H1 (cell line): ENCODE data around the gene KRT7. TPM values are rescaled to one million over a fixed set of nuclear protein-coding genes. Genes with fewer than 3 reads are reported as not detected.

Experiments
- ASH2L ChIP-seq: fragments of 200-600, 300-600 bp; sonication (generic); IDR thresholded peaks from one replicate; pipeline ENCODE4 v1.7.1; 2017; ENCODE audit warnings: low read length
- CREB1 ChIP-seq: IDR thresholded peaks from 2 replicates; pipeline ENCODE4 v1.6.1; 2012; ENCODE audit warnings: inconsistent platforms
- GABPA ChIP-seq: IDR thresholded peaks from 2 replicates; pipeline ENCODE4 v1.6.1; 2011; ENCODE audit warnings: mild to moderate bottlenecking, low read length, moderate library complexity, borderline replicate concordance; ENCODE audit not compliant: insufficient read depth
- SIRT6 ChIP-seq: IDR thresholded peaks from one replicate; pipeline ENCODE4 v1.7.1; 2012; ENCODE audit warnings: low read length, inconsistent platforms
- SIX5 ChIP-seq: IDR thresholded peaks from 2 replicates; pipeline ENCODE4 v1.6.1; 2011; ENCODE audit warnings: mild to moderate bottlenecking, low read depth, low read length
- SP2 ChIP-seq: IDR thresholded peaks from 2 replicates; pipeline ENCODE4 v1.6.1; 2012; ENCODE audit warnings: mild to moderate bottlenecking, low read length, inconsistent platforms
- SP4 ChIP-seq: IDR thresholded peaks from 2 replicates; pipeline ENCODE4 v1.6.1; 2012; ENCODE audit warnings: low read length, inconsistent platforms
- SRF ChIP-seq: IDR thresholded peaks from 2 replicates; pipeline ENCODE4 v1.6.1; 2011; ENCODE audit warnings: mild to moderate bottlenecking, low read depth, low read length, moderate library complexity
- TBP ChIP-seq: IDR thresholded peaks from 2 replicates; pipeline ENCODE4 v1.6.1; 2011; ENCODE audit warnings: low read depth, low read length, improper control_type of control experiment
- polyA plus RNA-seq, 7 experiments: library from polyadenylated mRNA; depleted of rRNA in 3 of 7; stranded (reverse) in 5 of 7; unstranded in 2 of 7; fragments of >200 nt in 5 of 7; fragments of 200-250 nt in 2 of 7; gene quantifications; 1 replicate in 5 of 7; 2 replicates in 1 of 7; 4 replicates in 1 of 7; pipeline versions ENCODE4 v1.2.1 to v1.2.3, GENCODE V29; 2011 to 2013; ENCODE audit warnings: missing spikeins in 2 of 7, mixed read lengths in 2 of 7
- total RNA-seq: library from RNA; stranded (reverse); fragmentation: NEBNext Ultra II Directional; extraction: Animal tissue kit (Norgen Biotek cat#: 25700); gene quantifications from 2 replicates; pipeline ENCODE4 v1.2.1, GENCODE V29; 2021
- TF ChIP-seq, protein P1 (sequence below): fragments of 300-600 bp; sonication (generic); IDR thresholded peaks from 2 replicates; pipeline ENCODE4 v1.7.1; 2012; ENCODE audit warnings: low read length, moderate library complexity, mild to moderate bottlenecking, inconsistent platforms; ENCODE audit not compliant: insufficient replicate concordance
- TF ChIP-seq, protein P2 (sequence below), 3 experiments: IDR thresholded peaks; 1 replicate in 2 of 3; 2 replicates in 1 of 3; pipeline versions ENCODE4 v1.5.1 to v1.6.1; 2011; ENCODE audit warnings: low read length in 3 of 3, mild to moderate bottlenecking in 3 of 3, inconsistent platforms in 2 of 3, low read depth in 1 of 3, moderate library complexity in 1 of 3; ENCODE audit not compliant: insufficient read depth in 1 of 3; ENCODE audit errors: control extremely low read depth in 1 of 3

The KRT7 gene
- total and polyA plus RNA-seq, 2 of the 8 experiments (the other 6 are each of a cell fraction or from before 2014, with no cell fraction given), result 13.2 to 19.0 TPM

DNA sequence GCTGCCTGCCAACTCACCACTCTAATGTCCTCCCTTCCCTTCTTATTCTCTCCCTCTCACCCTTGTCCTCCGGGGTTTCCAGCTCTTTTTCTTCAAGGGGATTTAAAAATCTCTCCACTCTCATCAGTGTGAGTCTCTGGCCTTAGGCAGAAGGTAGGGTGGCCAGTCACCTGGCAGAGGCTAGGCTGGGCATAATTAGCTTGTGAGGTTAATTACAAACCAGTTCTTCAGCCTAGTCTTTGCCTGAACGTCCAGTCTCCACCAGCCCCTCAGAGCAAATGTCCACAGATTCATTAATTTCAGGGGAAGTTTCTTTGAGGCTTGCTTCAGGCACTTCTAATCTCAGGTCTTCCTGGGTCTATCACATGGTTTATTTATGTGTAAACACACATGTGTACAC, 6.7 kb downstream of the KRT7 start (continued):
- TF ChIP-seq, protein P1, sequence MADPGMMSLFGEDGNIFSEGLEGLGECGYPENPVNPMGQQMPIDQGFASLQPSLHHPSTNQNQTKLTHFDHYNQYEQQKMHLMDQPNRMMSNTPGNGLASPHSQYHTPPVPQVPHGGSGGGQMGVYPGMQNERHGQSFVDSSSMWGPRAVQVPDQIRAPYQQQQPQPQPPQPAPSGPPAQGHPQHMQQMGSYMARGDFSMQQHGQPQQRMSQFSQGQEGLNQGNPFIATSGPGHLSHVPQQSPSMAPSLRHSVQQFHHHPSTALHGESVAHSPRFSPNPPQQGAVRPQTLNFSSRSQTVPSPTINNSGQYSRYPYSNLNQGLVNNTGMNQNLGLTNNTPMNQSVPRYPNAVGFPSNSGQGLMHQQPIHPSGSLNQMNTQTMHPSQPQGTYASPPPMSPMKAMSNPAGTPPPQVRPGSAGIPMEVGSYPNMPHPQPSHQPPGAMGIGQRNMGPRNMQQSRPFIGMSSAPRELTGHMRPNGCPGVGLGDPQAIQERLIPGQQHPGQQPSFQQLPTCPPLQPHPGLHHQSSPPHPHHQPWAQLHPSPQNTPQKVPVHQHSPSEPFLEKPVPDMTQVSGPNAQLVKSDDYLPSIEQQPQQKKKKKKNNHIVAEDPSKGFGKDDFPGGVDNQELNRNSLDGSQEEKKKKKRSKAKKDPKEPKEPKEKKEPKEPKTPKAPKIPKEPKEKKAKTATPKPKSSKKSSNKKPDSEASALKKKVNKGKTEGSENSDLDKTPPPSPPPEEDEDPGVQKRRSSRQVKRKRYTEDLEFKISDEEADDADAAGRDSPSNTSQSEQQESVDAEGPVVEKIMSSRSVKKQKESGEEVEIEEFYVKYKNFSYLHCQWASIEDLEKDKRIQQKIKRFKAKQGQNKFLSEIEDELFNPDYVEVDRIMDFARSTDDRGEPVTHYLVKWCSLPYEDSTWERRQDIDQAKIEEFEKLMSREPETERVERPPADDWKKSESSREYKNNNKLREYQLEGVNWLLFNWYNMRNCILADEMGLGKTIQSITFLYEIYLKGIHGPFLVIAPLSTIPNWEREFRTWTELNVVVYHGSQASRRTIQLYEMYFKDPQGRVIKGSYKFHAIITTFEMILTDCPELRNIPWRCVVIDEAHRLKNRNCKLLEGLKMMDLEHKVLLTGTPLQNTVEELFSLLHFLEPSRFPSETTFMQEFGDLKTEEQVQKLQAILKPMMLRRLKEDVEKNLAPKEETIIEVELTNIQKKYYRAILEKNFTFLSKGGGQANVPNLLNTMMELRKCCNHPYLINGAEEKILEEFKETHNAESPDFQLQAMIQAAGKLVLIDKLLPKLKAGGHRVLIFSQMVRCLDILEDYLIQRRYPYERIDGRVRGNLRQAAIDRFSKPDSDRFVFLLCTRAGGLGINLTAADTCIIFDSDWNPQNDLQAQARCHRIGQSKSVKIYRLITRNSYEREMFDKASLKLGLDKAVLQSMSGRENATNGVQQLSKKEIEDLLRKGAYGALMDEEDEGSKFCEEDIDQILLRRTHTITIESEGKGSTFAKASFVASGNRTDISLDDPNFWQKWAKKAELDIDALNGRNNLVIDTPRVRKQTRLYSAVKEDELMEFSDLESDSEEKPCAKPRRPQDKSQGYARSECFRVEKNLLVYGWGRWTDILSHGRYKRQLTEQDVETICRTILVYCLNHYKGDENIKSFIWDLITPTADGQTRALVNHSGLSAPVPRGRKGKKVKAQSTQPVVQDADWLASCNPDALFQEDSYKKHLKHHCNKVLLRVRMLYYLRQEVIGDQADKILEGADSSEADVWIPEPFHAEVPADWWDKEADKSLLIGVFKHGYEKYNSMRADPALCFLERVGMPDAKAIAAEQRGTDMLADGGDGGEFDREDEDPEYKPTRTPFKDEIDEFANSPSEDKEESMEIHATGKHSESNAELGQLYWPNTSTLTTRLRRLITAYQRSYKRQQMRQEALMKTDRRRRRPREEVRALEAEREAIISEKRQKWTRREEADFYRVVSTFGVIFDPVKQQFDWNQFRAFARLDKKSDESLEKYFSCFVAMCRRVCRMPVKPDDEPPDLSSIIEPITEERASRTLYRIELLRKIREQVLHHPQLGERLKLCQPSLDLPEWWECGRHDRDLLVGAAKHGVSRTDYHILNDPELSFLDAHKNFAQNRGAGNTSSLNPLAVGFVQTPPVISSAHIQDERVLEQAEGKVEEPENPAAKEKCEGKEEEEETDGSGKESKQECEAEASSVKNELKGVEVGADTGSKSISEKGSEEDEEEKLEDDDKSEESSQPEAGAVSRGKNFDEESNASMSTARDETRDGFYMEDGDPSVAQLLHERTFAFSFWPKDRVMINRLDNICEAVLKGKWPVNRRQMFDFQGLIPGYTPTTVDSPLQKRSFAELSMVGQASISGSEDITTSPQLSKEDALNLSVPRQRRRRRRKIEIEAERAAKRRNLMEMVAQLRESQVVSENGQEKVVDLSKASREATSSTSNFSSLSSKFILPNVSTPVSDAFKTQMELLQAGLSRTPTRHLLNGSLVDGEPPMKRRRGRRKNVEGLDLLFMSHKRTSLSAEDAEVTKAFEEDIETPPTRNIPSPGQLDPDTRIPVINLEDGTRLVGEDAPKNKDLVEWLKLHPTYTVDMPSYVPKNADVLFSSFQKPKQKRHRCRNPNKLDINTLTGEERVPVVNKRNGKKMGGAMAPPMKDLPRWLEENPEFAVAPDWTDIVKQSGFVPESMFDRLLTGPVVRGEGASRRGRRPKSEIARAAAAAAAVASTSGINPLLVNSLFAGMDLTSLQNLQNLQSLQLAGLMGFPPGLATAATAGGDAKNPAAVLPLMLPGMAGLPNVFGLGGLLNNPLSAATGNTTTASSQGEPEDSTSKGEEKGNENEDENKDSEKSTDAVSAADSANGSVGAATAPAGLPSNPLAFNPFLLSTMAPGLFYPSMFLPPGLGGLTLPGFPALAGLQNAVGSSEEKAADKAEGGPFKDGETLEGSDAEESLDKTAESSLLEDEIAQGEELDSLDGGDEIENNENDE, result no peak
- no peak for TF ChIP-seq GABPA
- TF ChIP-seq SRF, result no peak
- no peak for TF ChIP-seq CREB1
- no peak for TF ChIP-seq SIRT6
- TF ChIP-seq TBP, result no peak
- TF ChIP-seq, protein P2, sequence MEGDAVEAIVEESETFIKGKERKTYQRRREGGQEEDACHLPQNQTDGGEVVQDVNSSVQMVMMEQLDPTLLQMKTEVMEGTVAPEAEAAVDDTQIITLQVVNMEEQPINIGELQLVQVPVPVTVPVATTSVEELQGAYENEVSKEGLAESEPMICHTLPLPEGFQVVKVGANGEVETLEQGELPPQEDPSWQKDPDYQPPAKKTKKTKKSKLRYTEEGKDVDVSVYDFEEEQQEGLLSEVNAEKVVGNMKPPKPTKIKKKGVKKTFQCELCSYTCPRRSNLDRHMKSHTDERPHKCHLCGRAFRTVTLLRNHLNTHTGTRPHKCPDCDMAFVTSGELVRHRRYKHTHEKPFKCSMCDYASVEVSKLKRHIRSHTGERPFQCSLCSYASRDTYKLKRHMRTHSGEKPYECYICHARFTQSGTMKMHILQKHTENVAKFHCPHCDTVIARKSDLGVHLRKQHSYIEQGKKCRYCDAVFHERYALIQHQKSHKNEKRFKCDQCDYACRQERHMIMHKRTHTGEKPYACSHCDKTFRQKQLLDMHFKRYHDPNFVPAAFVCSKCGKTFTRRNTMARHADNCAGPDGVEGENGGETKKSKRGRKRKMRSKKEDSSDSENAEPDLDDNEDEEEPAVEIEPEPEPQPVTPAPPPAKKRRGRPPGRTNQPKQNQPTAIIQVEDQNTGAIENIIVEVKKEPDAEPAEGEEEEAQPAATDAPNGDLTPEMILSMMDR (IDR thresholded peaks at IDR 0.05; ENCODE audit: control extremely low read depth in 1 of 3, insufficient read depth in 1 of 3, low read depth in 1 of 3, low read length in 3 of 3), result no peak
- no peak for TF ChIP-seq SIX5
- TF ChIP-seq ASH2L, result no peak
- no peak for TF ChIP-seq SP2
- TF ChIP-seq SP4, result no peak
